Caco-2 (cell line): ENCODE results near the gene RALGAPA1. TPM values are rescaled to one million over a fixed set of nuclear protein-coding genes. Genes with fewer than 3 reads are reported as not detected.
"Not testable (repeated sequence)": the region's sequence is repeated elsewhere in the genome, so short reads cannot be mapped to it uniquely, and the experiment has no call there.

Experiments used
- BruUV-seq: library from RNA; stranded (reverse); fragments of 400-500 nt; replicated peaks from 2 replicates; lab custom pipeline; 2021; lab: Mats Ljungman, UMichigan
- CTCF ChIA-PET: fragments of 300-600 bp; sonication (Branson Sonifier 250); formaldehyde crosslinking; loops from one replicate; lab custom pipeline; 2022; ENCODE audit warnings: antibody characterized with exemption; lab: Charles Lee
- POLR2A ChIA-PET: fragments of 300-600 bp; sonication (Branson Sonifier 250); formaldehyde crosslinking; loops from one replicate; lab custom pipeline; 2022; ENCODE audit warnings: antibody characterized with exemption; lab: Charles Lee
- DNase-seq, 2 experiments: peaks; one replicate each; pipeline versions ENCODE4 v3.0.0 to v3.0.0-alpha.2; 2020 to 2022
- H3K27me3 ChIP-seq: replicated peaks from 2 replicates; pipeline ENCODE4 v1.6.0; 2011; ENCODE audit warnings: low read length; ENCODE audit not compliant: control insufficient read depth, insufficient read depth
- H3K36me3 ChIP-seq: 2 replicates; pipeline ENCODE4 v1.5.1; 2011; ENCODE audit warnings: low read length; ENCODE audit not compliant: control insufficient read depth, insufficient read depth
- H3K4me1 ChIP-seq: fragments of 250-450 bp; sonication (Bioruptor Pico); 2 replicates; pipeline ENCODE4 v1.5.1; 2020; ENCODE audit warnings: mild to moderate bottlenecking
- H3K4me3 ChIP-seq: 2 replicates; pipeline ENCODE4 v1.5.1; 2011; ENCODE audit warnings: low read depth, mild to moderate bottlenecking, control low read depth, low read length
- H3K9me3 ChIP-seq: fragments of 250-450 bp; sonication (Bioruptor Pico); 2 replicates; pipeline ENCODE4 v1.5.1; 2020; ENCODE audit warnings: mild to moderate bottlenecking, moderate library complexity
- H3K27ac Mint-ChIP-seq: one replicate; pipeline ENCODE4 v1.8.0; 2022; ENCODE audit warnings: mixed read lengths; ENCODE audit not compliant: unreplicated experiment
- H3K27me3 Mint-ChIP-seq: one replicate; pipeline ENCODE4 v1.8.0; 2022; ENCODE audit warnings: mixed read lengths; ENCODE audit not compliant: insufficient read depth, unreplicated experiment
- H3K36me3 Mint-ChIP-seq: one replicate; pipeline ENCODE4 v1.8.0; 2022; ENCODE audit warnings: mild to moderate bottlenecking, mixed read lengths; ENCODE audit not compliant: insufficient read depth, unreplicated experiment
- H3K4me1 Mint-ChIP-seq: one replicate; pipeline ENCODE4 v1.8.0; 2022; ENCODE audit warnings: low read depth, mixed read lengths; ENCODE audit not compliant: unreplicated experiment
- H3K4me3 Mint-ChIP-seq: one replicate; pipeline ENCODE4 v1.8.0; 2022; ENCODE audit warnings: mild to moderate bottlenecking, moderate library complexity, mixed read lengths; ENCODE audit not compliant: unreplicated experiment
- H3K9me3 Mint-ChIP-seq: one replicate; pipeline ENCODE4 v1.8.0; 2022; ENCODE audit warnings: mixed read lengths; ENCODE audit not compliant: unreplicated experiment
- intact Hi-C: fragments of 100-400 bp; cut with micrococcal nuclease; formaldehyde crosslinking; loops from one replicate; pipeline ENCODE4 v1.10.0; 2022; ENCODE audit not compliant: unreplicated experiment
- total RNA-seq: library from RNA; stranded (reverse); gene quantifications from 2 replicates; pipeline ENCODE4 v1.2.3, GENCODE V29; 2022
- TF ChIP-seq, protein P1 (sequence below), 2 experiments: fragments of 200-600 bp in 1 of 2; IDR thresholded peaks; 1 replicate in 1 of 2; 2 replicates in 1 of 2; pipeline versions ENCODE4 v1.5.1 to v1.8.0; 2011 to 2022; ENCODE audit warnings: antibody characterized with exemption in 1 of 2, control low read depth in 1 of 2, inconsistent platforms in 1 of 2, low read depth in 1 of 2, low read length in 1 of 2, mild to moderate bottlenecking in 1 of 2, moderate library complexity in 1 of 2; ENCODE audit not compliant: insufficient read depth in 1 of 2, severe bottlenecking in 1 of 2, unreplicated experiment in 1 of 2

Gene RALGAPA1
- total RNA-seq, 1 experiment from 2014 or later: 28.9 TPM

DNA sequence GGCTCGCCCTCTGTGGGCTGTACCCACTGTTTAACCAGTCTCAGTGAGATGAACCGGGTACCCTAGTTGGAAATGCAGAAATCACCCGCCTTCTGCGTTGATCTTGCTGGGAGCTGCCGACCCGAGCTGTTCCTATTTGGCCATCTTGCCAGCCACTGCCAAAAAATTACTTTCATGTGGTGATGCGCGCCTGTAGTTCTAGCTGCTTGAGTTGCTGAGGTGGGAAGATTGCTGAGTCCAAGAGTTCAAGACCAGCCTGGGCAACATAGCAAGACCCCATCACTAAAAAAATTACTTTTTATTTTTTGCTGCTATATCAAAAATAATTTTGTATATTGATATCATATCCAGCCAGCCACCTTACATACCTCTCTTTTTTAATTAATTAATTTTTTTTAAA is 35.4 kb upstream of the RALGAPA1 start:
- Histone ChIP-seq H3K4me1 (no peaks in the 10 kb centered on the region), H3K9me3 (peaks cover 3% of the 10 kb centered on the region; the same call in 1 of the 2 replicates), H3K36me3 (no peaks in the 10 kb centered on the region), H3K4me3 (no peak overlapping the region), H3K27me3 (no peaks in the 10 kb centered on the region)
- H3K36me3 Mint-ChIP-seq: peaks cover 13% of the 10 kb centered on the region
- H3K4me3 Mint-ChIP-seq: no peak overlapping the region
- H3K27me3 Mint-ChIP-seq: no peaks in the 10 kb centered on the region
- POLR2A ChIA-PET: no interaction called here
- intact Hi-C loops: no loop called here
- CTCF ChIA-PET: no interaction called here
- no peaks in the 10 kb centered on the region for H3K4me1 Mint-ChIP-seq
- TF ChIP-seq, protein P1, sequence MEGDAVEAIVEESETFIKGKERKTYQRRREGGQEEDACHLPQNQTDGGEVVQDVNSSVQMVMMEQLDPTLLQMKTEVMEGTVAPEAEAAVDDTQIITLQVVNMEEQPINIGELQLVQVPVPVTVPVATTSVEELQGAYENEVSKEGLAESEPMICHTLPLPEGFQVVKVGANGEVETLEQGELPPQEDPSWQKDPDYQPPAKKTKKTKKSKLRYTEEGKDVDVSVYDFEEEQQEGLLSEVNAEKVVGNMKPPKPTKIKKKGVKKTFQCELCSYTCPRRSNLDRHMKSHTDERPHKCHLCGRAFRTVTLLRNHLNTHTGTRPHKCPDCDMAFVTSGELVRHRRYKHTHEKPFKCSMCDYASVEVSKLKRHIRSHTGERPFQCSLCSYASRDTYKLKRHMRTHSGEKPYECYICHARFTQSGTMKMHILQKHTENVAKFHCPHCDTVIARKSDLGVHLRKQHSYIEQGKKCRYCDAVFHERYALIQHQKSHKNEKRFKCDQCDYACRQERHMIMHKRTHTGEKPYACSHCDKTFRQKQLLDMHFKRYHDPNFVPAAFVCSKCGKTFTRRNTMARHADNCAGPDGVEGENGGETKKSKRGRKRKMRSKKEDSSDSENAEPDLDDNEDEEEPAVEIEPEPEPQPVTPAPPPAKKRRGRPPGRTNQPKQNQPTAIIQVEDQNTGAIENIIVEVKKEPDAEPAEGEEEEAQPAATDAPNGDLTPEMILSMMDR (IDR thresholded peaks at IDR 0.05; ENCODE audit: insufficient read depth in 1 of 2, low read depth in 1 of 2, low read length in 1 of 2, severe bottlenecking in 1 of 2, unreplicated experiment in 1 of 2): no peak
- BruUV-seq: no TSS peak
- H3K9me3 Mint-ChIP-seq: peaks cover 31% of the 10 kb centered on the region
- no peak overlapping the region for H3K27ac Mint-ChIP-seq
- no peak for DNase-seq

DNA sequence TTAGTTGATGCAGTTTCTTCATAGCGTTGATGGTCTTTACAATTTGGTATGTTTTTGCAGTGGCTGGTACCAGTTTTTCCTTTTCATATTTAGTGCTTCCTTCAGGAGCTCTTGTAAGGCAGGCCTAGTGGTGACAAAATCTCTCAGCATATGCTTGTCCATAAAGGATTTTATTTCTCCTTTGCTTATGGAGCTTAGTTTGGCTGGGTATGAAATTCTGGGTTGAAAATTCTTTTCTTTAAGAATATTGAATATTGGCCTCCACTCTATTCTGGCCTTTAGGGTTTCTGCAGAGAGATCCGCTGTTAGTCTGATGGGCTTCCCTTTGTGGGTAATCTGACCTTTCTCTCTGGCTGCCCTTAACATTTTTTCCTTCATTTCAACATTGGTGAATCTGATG is 33.1 kb upstream of the RALGAPA1 start:
- CTCF ChIA-PET: interaction anchor here (0.7 kb wide), 1 partner anchor 419 kb away, joined by 4 read pairs; no protein-coding TSS in a partner anchor

DNA sequence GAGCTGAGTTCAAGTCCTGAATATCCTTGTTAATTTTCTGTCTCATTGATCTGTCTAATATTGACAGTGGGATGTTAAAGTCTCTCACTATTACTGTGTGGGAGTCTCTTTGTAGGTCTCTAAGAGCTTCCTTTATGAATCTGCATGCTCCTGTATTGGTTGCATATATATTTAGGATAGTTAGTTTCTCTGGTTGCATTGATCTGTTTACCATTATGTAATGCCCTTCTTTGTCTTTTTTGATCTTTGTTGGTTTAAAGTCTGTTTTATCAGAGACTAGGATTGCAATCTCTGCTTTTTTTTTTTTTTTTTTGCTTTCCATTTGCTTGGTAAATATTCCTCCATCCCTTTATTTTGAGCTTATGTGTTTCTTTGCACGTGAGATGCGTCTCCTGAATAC is 32.6 kb upstream of the RALGAPA1 start:
- H3K36me3 ChIP-seq, H3K9me3 ChIP-seq, H3K27me3 ChIP-seq, H3K4me1 Mint-ChIP-seq, POLR2A ChIA-PET, H3K4me3 Mint-ChIP-seq, H3K27ac Mint-ChIP-seq, H3K4me3 ChIP-seq, H3K27me3 Mint-ChIP-seq, BruUV-seq, intact Hi-C loops, H3K4me1 ChIP-seq, DNase-seq: not testable (repeated sequence)
- CTCF ChIA-PET: interaction anchor here (0.7 kb wide), 1 partner anchor 419 kb away, joined by 4 read pairs; no protein-coding TSS in a partner anchor
- Mint-ChIP-seq H3K9me3 (peaks cover 31% of the 10 kb centered on the region), H3K36me3 (peaks cover 23% of the 10 kb centered on the region)

More for the DNA sequence above, 33.1 kb upstream of the RALGAPA1 start:
- H3K4me3 ChIP-seq, H3K4me1 ChIP-seq, BruUV-seq, H3K4me3 Mint-ChIP-seq, H3K27ac Mint-ChIP-seq, intact Hi-C loops, H3K36me3 ChIP-seq, H3K9me3 ChIP-seq, H3K27me3 ChIP-seq, H3K27me3 Mint-ChIP-seq, DNase-seq, H3K4me1 Mint-ChIP-seq, POLR2A ChIA-PET: not testable (repeated sequence)
- peaks cover 20% of the 10 kb centered on the region for H3K36me3 Mint-ChIP-seq
- peaks cover 31% of the 10 kb centered on the region for H3K9me3 Mint-ChIP-seq

DNA sequence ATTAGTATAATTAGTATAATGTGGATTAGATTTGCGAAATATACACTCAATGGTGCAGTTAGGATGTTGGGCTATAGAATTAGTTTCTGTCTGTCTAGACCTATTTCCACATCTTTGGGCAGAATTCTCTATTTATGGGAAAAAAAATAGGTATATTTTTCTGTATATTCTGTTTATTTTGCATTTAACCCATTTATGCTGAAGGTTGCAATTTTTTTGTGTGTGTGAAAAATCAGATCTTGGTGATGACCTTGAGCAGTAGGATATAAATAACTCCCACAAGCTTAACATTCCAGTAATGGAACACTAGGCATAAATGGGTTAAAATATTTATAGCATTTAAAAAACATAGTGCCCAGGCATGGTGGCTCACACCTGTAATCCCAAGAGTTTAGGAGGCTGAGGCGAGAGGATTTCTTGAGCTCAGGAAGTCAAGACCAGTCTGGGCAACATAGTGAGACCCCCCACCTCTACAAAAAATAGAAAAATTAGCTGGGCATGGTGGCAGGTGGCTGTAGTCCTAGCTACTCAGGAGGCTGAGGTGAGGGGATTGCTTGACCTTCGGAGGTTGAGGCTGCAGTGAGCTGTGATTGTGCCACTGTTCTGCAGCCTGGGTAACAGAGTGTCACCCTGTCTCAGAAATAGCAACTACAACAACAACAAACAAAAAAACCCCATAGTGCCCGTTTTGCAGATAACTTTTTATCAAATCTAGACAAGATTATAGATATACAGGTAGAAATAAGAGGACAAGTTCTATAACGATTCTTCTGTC is 26.3 kb upstream of the RALGAPA1 start:
- no peaks in the 10 kb centered on the region for H3K36me3 ChIP-seq
- no peaks in the 10 kb centered on the region for H3K4me1 ChIP-seq
- no TSS peak for BruUV-seq
- Mint-ChIP-seq H3K27me3 (no peaks in the 10 kb centered on the region), H3K27ac (no peak overlapping the region), H3K36me3 (peaks cover 31% of the 10 kb centered on the region), H3K4me3 (no peak overlapping the region), H3K9me3 (peaks cover 2% of the 10 kb centered on the region), H3K4me1 (no peaks in the 10 kb centered on the region)
- H3K9me3 ChIP-seq: no peaks in the 10 kb centered on the region; the same call in 1 of the 2 replicates
- TF ChIP-seq, protein P1 (IDR thresholded peaks at IDR 0.05; ENCODE audit: insufficient read depth in 1 of 2, low read depth in 1 of 2, low read length in 1 of 2, severe bottlenecking in 1 of 2, unreplicated experiment in 1 of 2): no peak
- CTCF ChIA-PET: interaction anchor here (1.5 kb wide), 1 partner anchor 9 kb away, joined by 8 read pairs; the partner anchor contains the start of gene BRMS1L
- POLR2A ChIA-PET: interaction anchor here (0.6 kb wide), 1 partner anchor 9 kb away, joined by 6 read pairs; the partner anchor contains the start of gene BRMS1L
- H3K27me3 ChIP-seq: no peaks in the 10 kb centered on the region
- intact Hi-C loops: no loop called here
- H3K4me3 ChIP-seq: no peak overlapping the region
- DNase-seq: no peak
